KOPT-K1 (cell line): Measurements from ENCODE around the gene CPB1.
"Not testable (repeated sequence)": the region's sequence is repeated elsewhere in the genome, so short reads cannot be mapped to it uniquely, and the experiment has no call there.

ENCODE experiments used
- H3K27ac ChIP-seq: fragments of 200-600 bp; sonication (generic); 2 replicates; pipeline ENCODE4 v1.5.1; 2016; ENCODE audit warnings: antibody characterized with exemption, mild to moderate bottlenecking, low read depth, low read length; ENCODE audit not compliant: poor library complexity, severe bottlenecking
- H3K36me3 ChIP-seq: fragments of 200-600 bp; sonication (generic); 2 replicates; pipeline ENCODE4 v1.5.1; 2017; ENCODE audit warnings: antibody characterized with exemption, mild to moderate bottlenecking, low read length, moderate library complexity; ENCODE audit not compliant: insufficient read depth
- H3K9me3 ChIP-seq: fragments of 200-600 bp; sonication (generic); 2 replicates; pipeline ENCODE4 v1.5.1; 2017; ENCODE audit warnings: antibody characterized with exemption, low read length, mild to moderate bottlenecking; ENCODE audit not compliant: insufficient read depth, poor library complexity, severe bottlenecking

The CPB1 gene

DNA sequence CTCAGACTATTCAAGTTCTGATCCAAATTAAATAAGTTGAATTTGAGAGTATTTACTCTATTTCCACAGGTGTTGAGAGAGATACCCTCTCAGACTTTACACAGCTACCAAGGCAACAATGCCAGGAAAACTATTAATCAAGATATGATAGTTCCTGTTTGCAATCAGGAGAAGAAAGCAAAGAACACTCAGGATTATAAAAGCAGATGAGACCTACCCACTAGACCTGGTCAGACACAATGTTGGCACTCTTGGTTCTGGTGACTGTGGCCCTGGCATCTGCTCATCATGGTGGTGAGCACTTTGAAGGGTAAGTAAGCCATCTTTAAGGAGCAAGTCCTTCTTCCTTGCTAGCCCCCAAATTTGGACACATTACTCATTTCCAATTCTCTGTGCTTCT is at the start of gene CPB1:
CPB1 (plus strand) TSS at position 227 of the 400 bp plus-strand sequence; CDS start at position 240, 13 bp downstream.
- H3K36me3 ChIP-seq, result no peaks in the 10 kb centered on the region
- no peaks in the 10 kb centered on the region for H3K9me3 ChIP-seq
- no peak within 1 kb of the TSS for H3K27ac ChIP-seq

DNA sequence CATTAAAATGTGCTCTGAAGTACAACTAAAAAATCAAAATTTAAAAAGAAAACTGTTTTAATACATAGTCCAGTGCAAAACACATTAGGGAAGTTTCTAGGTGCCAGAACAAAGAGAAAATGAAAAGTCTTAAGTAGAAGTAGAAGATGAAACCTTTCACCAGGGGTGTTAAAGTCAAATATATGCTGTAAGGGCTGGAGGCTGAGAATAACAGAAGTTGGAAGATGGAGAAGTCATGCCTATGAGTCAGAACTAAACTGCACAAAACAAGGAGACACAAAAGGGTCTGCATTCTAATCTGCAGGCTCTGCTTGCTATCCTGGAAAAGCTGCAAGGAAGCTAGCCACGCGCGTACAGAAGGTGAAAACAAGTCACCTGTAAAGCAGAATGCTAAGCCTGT is 48.7 kb upstream of the CPB1 start:
- no peaks in the 10 kb centered on the region for H3K9me3 ChIP-seq
- no peak overlapping the region for H3K27ac ChIP-seq
- H3K36me3 ChIP-seq, result no peaks in the 10 kb centered on the region

DNA sequence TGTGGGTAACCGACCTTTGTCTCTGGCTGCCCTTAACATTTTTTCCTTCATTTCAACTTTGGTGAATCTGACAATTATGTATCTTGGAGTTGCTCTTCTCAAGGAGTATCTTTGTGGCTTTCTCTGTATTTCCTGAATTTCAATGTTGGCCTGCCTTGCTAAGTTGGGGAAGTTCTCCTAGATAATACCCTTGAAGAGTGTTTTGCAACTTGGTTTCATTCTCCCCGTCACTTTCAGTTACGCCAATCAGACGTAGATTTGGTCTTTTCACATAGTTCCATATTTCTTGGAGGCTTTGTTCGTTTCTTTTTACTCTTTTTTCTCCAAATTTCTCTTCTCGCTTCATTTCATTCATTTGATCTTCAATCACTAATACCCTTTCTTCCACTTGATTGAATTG is 42.6 kb upstream of the CPB1 start:
- not testable (repeated sequence) for H3K36me3 ChIP-seq, H3K27ac ChIP-seq, H3K9me3 ChIP-seq

DNA sequence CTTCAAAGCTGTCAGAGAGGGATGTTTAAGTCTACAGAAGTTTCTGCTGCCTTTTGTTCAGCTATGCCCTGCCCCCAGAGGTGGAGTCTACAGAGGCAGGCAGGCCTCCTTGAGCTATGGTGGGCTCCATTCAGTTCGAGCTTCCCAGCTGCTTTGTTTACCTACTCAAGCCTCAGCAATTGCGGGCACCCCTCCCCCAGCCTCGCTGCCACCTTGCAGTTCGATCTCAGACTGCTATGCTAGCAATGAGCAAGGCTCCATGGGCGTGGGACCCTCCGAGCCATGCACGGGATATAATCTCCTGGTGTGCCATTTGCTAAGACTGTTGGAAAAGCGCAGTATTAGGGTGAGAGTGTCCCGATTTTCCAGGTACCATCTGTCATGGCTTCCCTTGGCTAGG is 41.5 kb upstream of the CPB1 start:
- H3K36me3 ChIP-seq, H3K27ac ChIP-seq, H3K9me3 ChIP-seq: not testable (repeated sequence)

DNA sequence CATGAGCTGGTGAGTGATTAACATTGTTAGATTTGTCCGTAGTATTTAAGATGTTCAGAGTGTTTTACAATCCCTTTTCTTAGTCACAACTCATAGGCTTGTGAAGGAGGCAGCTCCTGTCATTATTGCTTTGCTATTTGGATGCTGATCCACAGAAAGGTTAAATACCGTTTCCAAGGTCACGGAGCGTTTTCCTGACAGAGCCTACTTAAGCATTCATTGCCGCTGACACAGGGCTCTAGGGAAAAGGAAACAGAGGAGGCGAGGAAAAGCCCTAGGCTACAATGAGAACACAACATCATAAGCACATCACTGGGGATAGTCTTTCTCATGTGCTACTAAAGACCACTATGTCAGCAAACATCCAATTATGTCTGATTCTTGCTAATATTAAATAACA is 38.5 kb upstream of the CPB1 start:
- Histone ChIP-seq H3K36me3 (no peaks in the 10 kb centered on the region), H3K9me3 (no peaks in the 10 kb centered on the region), H3K27ac (no peak overlapping the region)

GRCh38 chr3:148789906-148790305 is 37.7 kb upstream of the CPB1 start:
- no peaks in the 10 kb centered on the region for H3K9me3 ChIP-seq
- H3K36me3 ChIP-seq, result no peaks in the 10 kb centered on the region
- no peak overlapping the region for H3K27ac ChIP-seq

DNA sequence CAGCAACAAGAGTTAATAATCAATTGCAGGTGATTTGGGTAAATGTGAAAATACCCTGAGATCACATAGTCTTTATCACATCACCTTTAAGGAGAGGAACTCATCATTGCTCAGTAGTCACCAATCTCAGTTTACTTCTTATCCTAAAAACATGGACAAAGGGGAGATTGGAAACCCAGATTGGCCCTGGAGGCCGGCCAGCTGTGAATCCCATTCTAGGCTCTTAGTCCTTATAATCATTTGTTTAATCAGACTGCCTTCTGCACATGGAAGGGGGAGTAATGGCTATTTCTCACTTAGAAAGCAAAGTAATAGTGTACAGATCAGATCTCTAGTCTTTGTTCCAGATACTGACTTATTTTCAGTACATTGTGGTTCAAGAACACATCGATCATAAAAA is 37.2 kb upstream of the CPB1 start:
- Histone ChIP-seq H3K27ac (no peak overlapping the region), H3K9me3 (no peaks in the 10 kb centered on the region), H3K36me3 (no peaks in the 10 kb centered on the region)

DNA sequence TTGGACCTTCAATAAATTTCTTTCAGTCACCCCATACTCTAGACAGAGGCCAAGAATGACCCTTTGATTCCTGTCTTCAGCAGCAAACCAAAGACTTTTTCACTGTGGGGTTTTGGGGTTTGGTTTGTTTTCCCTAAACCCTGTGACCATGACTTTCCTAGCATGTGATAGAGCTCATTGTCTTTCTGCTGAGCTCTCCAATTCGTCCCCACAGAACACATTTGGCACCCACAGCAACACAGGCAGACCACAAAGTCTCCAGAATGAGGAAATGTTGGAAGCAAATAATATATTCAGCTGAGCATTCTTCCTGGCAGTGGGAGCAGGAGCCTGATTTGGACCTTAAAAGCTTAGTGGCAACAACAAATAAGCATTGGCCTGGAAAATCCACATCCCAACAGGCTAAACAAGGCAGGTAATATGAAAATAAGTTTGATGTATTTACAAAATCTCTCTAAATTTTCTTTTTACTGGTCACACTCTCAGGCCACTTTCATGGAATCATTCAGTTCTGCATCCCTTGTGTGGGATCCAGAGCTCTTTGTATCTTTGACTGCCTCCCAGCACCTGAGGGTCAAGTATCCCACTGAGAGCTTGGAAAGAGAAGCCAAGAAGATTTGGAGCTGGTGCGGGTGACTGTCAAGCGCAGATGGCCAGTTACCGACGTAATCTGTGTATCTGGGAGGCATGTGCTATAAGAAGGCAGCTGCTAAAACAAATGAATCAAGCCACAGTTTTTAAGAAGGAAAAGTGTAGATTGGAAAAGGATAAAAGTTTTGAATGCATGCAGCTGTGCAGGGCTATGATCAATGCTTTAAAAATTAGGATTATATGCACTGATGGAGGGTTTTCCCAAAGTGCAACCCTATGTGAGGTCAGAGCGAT is 36.5 kb upstream of the CPB1 start:
- H3K36me3 ChIP-seq, result no peaks in the 10 kb centered on the region
- no peaks in the 10 kb centered on the region for H3K9me3 ChIP-seq
- no peak overlapping the region for H3K27ac ChIP-seq

- H3K27ac ChIP-seq, result no peak overlapping the region
- no peaks in the 10 kb centered on the region for H3K9me3 ChIP-seq
These were observed 35.7 kb upstream of the CPB1 start for GRCh38 chr3:148791920-148792319.

GRCh38 chr3:148792516-148792915 is 35.1 kb upstream of the CPB1 start:
- Histone ChIP-seq H3K27ac (no peak overlapping the region), H3K9me3 (no peaks in the 10 kb centered on the region), H3K36me3 (no peaks in the 10 kb centered on the region)

More at GRCh38 chr3:148791920-148792319, 35.7 kb upstream of the CPB1 start:
- H3K36me3 ChIP-seq, result no peaks in the 10 kb centered on the region

DNA sequence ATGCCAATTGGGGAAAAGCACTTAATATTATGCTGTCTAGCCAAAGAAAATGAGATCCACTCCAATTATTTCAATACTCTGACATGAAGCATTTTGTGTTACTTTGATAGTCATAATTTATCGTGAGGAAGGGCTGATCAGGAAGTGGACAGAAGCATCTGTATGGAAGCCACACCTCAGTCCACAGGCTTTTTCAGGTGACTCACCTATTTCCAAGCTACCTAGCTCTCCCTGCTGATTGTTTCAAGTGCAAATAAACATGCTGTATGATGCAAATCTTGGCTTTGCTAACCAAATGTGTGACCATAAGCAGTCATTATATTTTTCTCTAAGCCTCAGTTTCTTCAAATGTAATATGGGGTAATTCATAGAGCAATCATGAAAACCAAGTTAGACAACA is 30.8 kb upstream of the CPB1 start:
- Histone ChIP-seq H3K36me3 (no peaks in the 10 kb centered on the region), H3K9me3 (no peaks in the 10 kb centered on the region), H3K27ac (no peak overlapping the region)

DNA sequence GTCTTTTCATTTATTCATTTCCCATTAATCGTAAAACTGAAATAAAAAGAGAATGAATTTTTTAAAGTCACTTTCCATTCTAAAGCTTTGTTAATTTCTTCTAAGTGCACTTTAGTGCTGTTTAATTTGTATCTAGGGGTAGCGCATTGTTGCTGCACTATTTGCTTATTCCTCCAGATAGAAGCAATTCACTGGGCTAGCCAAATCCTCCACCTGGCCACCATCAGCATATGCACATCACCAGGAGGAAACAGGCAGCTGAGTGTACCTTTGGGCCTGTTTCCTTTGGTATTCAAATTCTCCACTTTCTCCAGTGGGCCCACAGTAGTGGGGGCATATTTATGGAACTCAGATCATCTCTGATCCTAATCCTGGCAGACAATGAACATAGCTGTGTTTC is 29.8 kb upstream of the CPB1 start:
- Histone ChIP-seq H3K9me3 (no peaks in the 10 kb centered on the region), H3K27ac (no peak overlapping the region), H3K36me3 (no peaks in the 10 kb centered on the region)

GRCh38 chr3:148800414-148800813 is 27.2 kb upstream of the CPB1 start:
- Histone ChIP-seq H3K27ac (no peak overlapping the region), H3K9me3 (no peaks in the 10 kb centered on the region), H3K36me3 (no peaks in the 10 kb centered on the region)

DNA sequence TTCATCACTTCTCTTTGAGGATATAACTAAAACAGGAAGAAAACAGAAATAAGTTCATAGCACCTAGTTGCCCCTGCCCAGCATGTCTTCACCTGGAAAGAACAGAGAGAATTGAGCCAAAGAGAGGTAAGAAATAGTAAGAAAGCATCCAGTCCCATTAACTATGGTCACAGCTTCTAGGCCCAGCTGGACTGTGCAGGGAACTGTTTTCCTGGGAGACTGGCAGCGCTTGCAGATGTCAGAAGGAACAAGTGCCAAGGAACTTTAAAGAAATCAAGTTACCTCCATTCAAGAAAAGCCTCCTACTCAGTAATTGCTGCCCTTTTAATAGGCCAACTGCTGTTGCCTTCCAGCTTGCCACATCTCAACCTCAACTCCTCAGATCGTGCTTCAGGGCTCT is 17.8 kb upstream of the CPB1 start:
- Histone ChIP-seq H3K36me3 (no peaks in the 10 kb centered on the region), H3K27ac (no peak overlapping the region), H3K9me3 (no peaks in the 10 kb centered on the region)

- no peaks in the 10 kb centered on the region for H3K9me3 ChIP-seq
- no peaks in the 10 kb centered on the region for H3K36me3 ChIP-seq
- H3K27ac ChIP-seq, result no peak overlapping the region
These were observed 12.1 kb upstream of the CPB1 start for GRCh38 chr3:148815316-148816110.
